HG02798 (cell line): ENCODE measurements around the gene PIP5KL1.
A peak's percentile ranks its signal among the peaks of the same experiment; 100 is the strongest.

ENCODE experiments used
- ATAC-seq: cut with Tn5 transposase; IDR thresholded peaks from one replicate; pipeline ENCODE4 v1.9.1; 2021; ENCODE audit warnings: mild to moderate bottlenecking; ENCODE audit not compliant: unreplicated experiment, poor library complexity

PIP5KL1 gene

DNA sequence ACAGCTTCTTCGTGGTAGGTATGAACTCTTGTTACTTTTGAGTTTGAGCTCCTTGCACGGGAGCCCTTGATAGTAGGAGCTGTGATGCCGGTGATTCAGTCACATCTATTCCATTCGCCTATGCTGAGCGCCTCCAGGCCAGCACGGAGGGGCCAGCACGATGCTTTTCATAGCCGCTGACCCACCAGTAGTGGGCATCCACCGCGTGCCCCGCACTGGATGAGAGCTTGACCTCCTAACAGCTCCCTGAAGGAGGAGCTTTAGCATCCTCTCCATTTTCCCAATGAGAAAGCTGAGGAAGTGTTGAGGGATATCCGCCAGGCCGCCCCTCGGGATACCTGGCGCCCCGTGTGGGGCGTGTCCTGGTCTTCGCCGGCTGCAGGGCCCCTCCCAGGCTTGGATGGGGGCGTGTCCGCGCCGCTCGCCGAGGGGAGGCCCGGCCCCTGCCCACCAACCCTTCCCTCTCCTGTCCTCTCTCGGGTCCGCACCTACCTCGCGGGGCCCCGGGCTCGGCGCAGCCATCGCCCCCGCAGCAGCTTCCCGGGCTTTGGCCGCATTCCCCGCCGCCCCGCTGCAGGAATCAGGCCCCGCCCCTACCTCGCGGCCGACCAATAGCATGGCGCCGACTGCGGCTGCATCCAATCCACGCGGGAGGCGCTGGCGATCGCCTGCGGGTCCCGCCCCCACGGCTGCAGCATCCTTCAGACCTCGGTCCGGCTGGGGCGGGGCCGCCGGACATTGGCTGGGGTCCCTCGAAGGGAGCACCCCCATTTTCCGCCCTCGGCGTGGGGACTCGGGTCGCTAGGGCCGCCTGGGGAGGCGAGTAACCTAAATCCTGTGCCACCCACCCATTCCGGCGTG is at the start of gene PIP5KL1:
TSS of gene PIP5KL1 (minus strand) at position 547 of the 861 bp plus-strand sequence. CDS start at position 522, 25 bp downstream.
- ATAC-seq = peak; percentile 86

- peak; percentile 37 for ATAC-seq
Observed at GRCh38 chr9:127980060-127980705, 49.6 kb upstream of the PIP5KL1 start.

DNA sequence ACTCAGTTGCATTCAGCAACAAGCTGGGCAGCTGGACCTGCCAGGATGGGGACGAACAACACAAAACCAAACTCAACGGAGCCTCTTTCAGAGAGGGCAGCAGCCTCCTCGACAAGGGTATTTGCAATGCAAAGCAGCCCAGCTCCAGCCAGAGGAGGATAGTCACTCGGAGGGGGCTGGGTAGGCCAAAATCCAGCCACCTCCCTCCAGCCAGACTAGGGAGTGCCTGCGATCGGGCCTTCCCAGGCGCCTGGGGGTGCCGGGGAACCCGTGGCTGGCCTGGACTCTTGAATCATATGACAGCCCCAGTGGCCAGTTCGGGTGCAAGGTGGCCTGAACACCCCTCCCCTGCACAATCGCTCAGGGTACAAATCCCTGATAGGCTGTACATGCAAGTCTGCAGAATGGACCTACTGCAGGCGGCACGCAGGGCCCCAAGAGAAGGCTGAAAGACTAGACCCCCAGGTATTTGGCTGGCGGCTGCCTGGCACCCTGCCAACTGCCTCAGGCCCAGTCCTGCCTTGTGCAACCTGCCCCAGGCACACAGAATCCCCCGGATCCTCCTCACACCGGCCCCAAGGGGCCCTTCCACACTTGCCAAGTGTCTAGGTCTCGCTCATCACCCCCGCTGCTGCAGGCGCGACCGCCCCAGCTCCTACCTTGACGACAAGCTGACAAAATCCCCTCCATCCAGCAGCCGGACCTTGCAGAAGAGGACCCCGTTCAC is 48.9 kb upstream of the PIP5KL1 start:
- peak; percentile 21 for ATAC-seq

GRCh38 chr9:127979015-127979332 is 48.4 kb upstream of the PIP5KL1 start:
- ATAC-seq = no peak

DNA sequence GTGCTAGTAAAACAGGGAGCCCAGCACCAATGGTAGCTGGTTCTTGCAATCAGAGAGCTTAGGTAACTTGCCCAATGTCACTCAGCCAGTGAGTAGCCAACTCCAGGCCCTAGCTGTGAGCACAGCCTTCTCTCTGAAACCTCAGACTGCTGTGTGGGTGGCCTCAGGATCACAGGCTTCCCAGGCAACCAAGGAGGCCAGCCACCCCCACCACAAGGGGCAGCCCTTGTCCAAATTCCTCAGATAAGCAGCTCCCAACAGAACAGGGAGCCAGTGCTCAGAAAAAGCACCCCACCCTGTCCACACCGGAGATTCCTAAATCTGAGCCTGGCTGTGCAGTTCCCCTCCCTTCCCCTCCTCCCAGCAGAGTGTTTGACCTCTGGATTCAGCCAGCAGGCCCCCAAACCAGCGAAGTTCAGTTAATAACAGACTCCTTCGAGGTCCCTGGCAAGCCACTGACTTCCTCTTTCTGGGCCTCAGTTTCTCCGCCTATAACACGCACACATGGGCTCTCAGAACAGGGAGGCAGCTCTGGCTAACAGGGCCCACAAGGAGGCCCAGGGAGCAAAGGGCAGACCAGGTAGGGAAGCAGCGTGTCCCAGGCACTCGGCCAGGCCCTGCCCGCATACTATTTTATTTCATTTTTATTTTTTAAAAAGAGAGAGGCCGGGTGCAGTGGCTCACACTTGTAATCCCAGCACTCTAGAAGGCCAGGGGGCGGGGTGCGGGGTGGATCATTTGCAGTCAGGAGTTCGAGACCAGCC is 47.5 kb upstream of the PIP5KL1 start:
- no peak for ATAC-seq

DNA sequence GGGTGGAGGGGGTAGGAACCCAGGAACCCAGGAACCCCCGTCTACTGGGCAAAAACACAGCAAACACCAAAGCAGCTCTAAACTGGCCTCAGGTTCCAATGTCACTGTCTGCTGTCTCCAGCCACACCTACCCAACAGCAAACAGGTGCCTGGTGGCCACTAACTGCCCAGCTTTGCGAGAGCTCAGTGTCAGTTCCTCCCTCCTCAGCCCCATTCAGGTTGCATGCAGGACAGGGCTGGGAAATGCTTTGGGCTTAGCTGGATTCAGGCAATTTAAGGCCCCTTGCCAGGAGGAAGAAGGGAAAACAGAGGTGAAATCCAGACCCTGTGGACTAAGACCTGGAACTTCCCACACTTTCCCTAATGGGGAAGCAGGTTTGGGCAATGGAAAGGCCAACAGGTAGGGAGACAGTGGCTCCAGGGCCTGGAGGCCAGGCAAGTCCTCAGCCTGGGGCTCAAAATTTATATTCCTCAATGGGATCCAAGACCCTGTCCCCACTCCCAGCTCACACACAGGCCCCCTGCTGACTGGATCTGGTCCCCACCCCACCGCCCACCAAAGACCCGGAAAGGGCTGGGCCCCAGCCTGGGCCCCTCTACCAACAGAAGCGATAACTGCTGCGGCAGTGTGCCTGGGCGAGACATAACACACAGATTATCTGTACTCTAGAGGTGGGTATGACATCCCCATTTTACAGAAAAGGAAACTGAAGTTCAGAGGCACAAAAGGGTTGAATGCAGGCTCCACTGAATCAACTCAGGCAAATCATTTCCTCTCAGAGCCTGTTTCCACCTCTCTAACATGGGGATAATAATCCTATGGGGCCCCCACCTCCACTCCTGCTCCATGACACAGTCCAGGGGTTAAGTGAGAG is 46.7 kb upstream of the PIP5KL1 start:
- no peak for ATAC-seq

- no peak for ATAC-seq
Observed at GRCh38 chr9:127976498-127976897, 45.9 kb upstream of the PIP5KL1 start.

GRCh38 chr9:127975376-127976315 is 45.1 kb upstream of the PIP5KL1 start:
- ATAC-seq = no peak

DNA sequence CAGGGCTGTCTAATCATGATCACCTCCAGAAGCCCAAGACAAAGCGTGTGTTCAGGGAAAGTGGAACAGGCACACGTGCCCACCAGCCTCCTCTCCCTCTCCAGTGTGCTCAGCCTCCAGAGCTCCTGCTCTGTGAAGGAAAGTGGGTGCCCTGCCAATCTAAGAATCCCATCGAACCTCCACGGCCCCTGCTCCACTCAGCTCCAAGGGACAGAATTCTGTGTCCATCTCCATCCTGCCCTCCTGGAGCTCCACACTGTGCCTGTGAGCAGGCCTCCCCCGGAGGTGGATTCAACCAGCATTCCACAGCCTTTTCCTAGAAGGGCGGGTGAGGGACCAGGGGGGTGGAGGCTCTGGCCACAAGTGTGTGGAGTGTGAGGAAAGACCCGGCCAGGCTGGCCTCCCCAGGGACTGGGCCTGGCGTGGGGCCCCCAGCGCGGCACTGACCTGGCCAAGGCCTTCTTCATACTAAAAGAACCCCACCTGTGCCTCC is 44.2 kb upstream of the PIP5KL1 start:
- ATAC-seq = no peak

DNA sequence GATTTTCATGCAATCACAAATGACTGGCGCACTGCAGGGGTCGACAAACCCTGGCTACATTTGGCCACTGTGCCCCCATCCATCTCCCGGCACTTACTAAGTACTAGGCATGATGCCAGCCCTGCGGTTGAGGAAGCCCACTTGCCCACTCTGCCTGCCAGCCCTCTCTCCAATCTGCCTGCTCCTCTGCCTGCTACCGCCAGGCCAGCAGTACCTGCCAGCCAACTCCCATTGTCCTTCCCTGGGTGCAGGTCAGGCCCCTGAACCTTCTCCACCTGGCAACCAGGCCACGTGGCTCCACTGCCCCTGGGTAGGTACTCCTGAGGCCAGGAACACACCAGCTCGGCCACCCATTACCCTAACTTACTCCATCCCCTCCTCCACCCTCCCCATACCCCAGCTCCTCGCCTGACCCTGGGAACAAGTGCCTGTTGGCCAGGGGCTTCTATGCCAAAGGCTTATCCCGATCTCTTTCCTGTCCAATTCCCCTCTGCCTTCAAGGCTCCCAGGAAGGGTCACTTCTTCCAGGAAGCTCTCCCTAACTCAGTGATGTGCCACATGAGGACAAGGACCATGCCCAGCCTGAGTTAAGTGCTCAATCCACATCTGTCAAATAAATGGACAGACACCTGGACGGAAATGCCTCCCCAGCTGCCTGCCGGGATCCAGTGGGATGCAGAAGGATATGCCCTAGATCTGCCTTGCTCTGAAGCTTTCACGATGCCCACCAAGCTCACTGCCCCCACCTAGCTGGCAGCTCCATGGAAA is 43.6 kb upstream of the PIP5KL1 start:
- ATAC-seq = no peak

- no peak for ATAC-seq
Observed at GRCh38 chr9:127973169-127974000, 42.8 kb upstream of the PIP5KL1 start.

- ATAC-seq = no peak
Observed at GRCh38 chr9:127972236-127972871, 41.8 kb upstream of the PIP5KL1 start.

GRCh38 chr9:127971357-127972235 is 41.0 kb upstream of the PIP5KL1 start:
- no peak for ATAC-seq

- ATAC-seq = peak; percentile 82
Observed at GRCh38 chr9:127970401-127971313, 40.1 kb upstream of the PIP5KL1 start.
